ENCODE measurements around the gene ABCG1.

Gene ABCG1

GRCh38 chr21:42264245-42265195, 45.6 kb downstream of the ABCG1 start:
- no peak for DNase-seq (ENCODE audit: extremely low spot score, insufficient read length, low read depth)
- no peak for FAIRE-seq

GRCh38 chr21:42265231-42265812, 46.4 kb downstream of the ABCG1 start:
- no peak for DNase-seq (ENCODE audit: extremely low spot score, insufficient read length, low read depth)
- FAIRE-seq = no peak

- DNase-seq (ENCODE audit: extremely low spot score, insufficient read length, low read depth) (no peak), FAIRE-seq (no peak)
These were observed 48.1 kb downstream of the ABCG1 start for GRCh38 chr21:42266971-42267556.

GRCh38 chr21:42269386-42269785, 50.4 kb downstream of the ABCG1 start:
- FAIRE-seq (no peak), DNase-seq (ENCODE audit: extremely low spot score, insufficient read length, low read depth) (no peak)

- no peak for DNase-seq (ENCODE audit: extremely low spot score, insufficient read length, low read depth)
- no peak for FAIRE-seq
These were observed 52.1 kb downstream of the ABCG1 start for GRCh38 chr21:42271065-42271464.

GRCh38 chr21:42272109-42272962, 53.4 kb downstream of the ABCG1 start:
- DNase-seq (ENCODE audit: extremely low spot score, insufficient read length, low read depth) = no peak
- no peak for FAIRE-seq

- no peak for FAIRE-seq
These were observed 54.2 kb downstream of the ABCG1 start for GRCh38 chr21:42272984-42273600.

GRCh38 chr21:42276076-42276475, 57.1 kb downstream of the ABCG1 start:
- FAIRE-seq (no peak), DNase-seq (ENCODE audit: extremely low spot score, insufficient read length, low read depth) (no peak)

More at GRCh38 chr21:42272984-42273600, 54.2 kb downstream of the ABCG1 start:
- no peak for DNase-seq (ENCODE audit: extremely low spot score, insufficient read length, low read depth)

GRCh38 chr21:42276526-42277154, 57.7 kb downstream of the ABCG1 start:
- FAIRE-seq (no peak), DNase-seq (ENCODE audit: extremely low spot score, insufficient read length, low read depth) (no peak)

- FAIRE-seq = no peak
- DNase-seq (ENCODE audit: extremely low spot score, insufficient read length, low read depth) = no peak
These were observed 58.7 kb downstream of the ABCG1 start for GRCh38 chr21:42277593-42277992.

- FAIRE-seq (no peak), DNase-seq (ENCODE audit: extremely low spot score, insufficient read length, low read depth) (no peak)
These were observed 59.7 kb downstream of the ABCG1 start for GRCh38 chr21:42278451-42279149.

GRCh38 chr21:42279341-42279871, 60.5 kb downstream of the ABCG1 start:
- DNase-seq (ENCODE audit: extremely low spot score, insufficient read length, low read depth) (no peak), FAIRE-seq (no peak)

GRCh38 chr21:42279888-42280287, 60.9 kb downstream of the ABCG1 start:
- no peak for DNase-seq (ENCODE audit: extremely low spot score, insufficient read length, low read depth)
- no peak for FAIRE-seq

GRCh38 chr21:42280356-42281180, 61.6 kb downstream of the ABCG1 start:
- FAIRE-seq = no peak
- DNase-seq (ENCODE audit: extremely low spot score, insufficient read length, low read depth) = no peak

GRCh38 chr21:42281181-42281680, 62.3 kb downstream of the ABCG1 start:
- DNase-seq (ENCODE audit: extremely low spot score, insufficient read length, low read depth) = no peak
- no peak for FAIRE-seq

- FAIRE-seq (no peak), DNase-seq (ENCODE audit: extremely low spot score, insufficient read length, low read depth) (no peak)
These were observed 63.1 kb downstream of the ABCG1 start for GRCh38 chr21:42282021-42282420.

- FAIRE-seq (no peak), DNase-seq (ENCODE audit: extremely low spot score, insufficient read length, low read depth) (no peak)
These were observed 63.8 kb downstream of the ABCG1 start for GRCh38 chr21:42282715-42283114.

Data from GM18507 (cell line).